Measurements from ENCODE around the gene PARD6A.

DNA sequence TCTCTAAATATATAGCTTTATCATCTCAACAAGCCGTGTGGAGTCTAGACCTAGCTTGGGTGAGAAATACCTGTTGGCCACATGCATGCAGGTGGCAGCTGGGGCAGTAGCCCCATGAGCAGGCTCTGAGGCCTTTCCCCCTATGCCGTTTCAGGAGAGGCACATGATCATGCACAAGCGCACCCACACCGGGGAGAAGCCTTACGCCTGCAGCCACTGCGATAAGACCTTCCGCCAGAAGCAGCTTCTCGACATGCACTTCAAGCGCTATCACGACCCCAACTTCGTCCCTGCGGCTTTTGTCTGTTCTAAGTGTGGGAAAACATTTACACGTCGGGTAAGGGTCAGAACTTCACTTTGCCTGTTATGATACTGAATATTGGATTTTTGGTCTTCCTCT lies 32.5 kb upstream of the PARD6A start:
- TF ChIP-seq EZH2 (optimal IDR thresholded peaks at IDR 0.05; ENCODE audit: low read depth, low read length) (no peak), CTCF (IDR thresholded peaks at IDR 0.05; ENCODE audit: low read length) (no peak)

Data from MM.1S (cell line).